Panc1 (cell line): ENCODE results near the gene AATK.

Experiments
- POLR2AphosphoS5 ChIP-seq: IDR thresholded peaks from 2 replicates; pipeline ENCODE4 v1.6.1; 2012; ENCODE audit warnings: mild to moderate bottlenecking, low read depth, low read length, moderate library complexity
- SIN3A ChIP-seq: IDR thresholded peaks from 2 replicates; pipeline ENCODE4 v1.6.1; 2012; ENCODE audit warnings: low read depth, mild to moderate bottlenecking, low read length, moderate library complexity, borderline replicate concordance; ENCODE audit not compliant: insufficient read depth
- TF ChIP-seq, protein P1 (sequence below): fragments of 450-650 bp; IDR thresholded peaks from 2 replicates; pipeline ENCODE4 v1.5.1; 2017; ENCODE audit warnings: mild to moderate bottlenecking
- TF ChIP-seq, protein P2 (sequence below), 2 experiments: IDR thresholded peaks; 2 replicates each; pipeline ENCODE4 v1.6.1; 2011 to 2012; ENCODE audit warnings: low read depth in 2 of 2, control low read depth in 1 of 2, low read length in 1 of 2, mild to moderate bottlenecking in 1 of 2, moderate library complexity in 1 of 2; ENCODE audit not compliant: insufficient read depth in 1 of 2

DNA sequence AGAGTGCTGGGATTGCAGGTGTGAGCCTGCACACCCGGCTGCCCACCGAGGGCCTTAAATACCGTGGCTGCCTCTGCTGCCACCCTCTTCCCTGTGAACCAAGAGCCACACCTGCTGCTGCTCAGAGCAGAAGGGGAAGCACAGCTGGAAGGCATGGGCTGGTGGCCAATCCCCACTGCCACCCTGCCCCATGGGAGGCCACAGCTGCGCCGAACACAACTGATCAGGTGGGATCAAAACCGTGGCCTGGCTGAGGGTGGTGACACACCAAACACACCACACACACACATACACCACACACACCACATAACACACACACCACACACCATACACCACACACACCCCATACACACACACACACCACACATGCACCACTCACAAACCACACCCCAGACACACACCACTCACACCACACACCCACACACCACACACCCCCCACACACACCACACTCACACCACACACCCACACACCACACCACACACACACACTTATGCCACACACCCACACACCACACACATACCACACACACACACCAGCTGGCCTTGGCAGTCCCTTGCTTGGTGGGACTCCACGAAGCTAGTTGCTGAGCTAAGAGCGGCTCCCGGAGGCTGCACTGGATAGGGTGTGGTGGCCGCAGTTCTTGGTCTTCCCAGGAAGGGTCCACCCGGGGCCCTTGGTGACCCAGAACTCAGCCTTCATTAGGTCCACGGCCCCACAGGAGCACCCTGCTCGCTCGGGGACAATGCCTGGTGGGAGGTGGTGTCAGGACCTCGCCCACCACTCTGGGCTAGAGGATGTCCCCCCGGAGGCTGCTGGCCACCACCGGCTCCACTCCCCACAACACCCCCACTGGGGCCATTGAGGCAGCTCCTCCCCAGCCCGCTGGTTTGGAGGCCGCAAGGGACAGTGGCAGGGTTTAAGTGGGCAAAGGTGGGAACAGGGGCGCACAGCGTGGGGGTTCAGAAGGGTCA is 41.9 kb upstream of the AATK start:
- TF ChIP-seq, protein P1, sequence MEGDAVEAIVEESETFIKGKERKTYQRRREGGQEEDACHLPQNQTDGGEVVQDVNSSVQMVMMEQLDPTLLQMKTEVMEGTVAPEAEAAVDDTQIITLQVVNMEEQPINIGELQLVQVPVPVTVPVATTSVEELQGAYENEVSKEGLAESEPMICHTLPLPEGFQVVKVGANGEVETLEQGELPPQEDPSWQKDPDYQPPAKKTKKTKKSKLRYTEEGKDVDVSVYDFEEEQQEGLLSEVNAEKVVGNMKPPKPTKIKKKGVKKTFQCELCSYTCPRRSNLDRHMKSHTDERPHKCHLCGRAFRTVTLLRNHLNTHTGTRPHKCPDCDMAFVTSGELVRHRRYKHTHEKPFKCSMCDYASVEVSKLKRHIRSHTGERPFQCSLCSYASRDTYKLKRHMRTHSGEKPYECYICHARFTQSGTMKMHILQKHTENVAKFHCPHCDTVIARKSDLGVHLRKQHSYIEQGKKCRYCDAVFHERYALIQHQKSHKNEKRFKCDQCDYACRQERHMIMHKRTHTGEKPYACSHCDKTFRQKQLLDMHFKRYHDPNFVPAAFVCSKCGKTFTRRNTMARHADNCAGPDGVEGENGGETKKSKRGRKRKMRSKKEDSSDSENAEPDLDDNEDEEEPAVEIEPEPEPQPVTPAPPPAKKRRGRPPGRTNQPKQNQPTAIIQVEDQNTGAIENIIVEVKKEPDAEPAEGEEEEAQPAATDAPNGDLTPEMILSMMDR, result no peak
- TF ChIP-seq POLR2AphosphoS5 (no peak), SIN3A (no peak)
- TF ChIP-seq, protein P2, sequence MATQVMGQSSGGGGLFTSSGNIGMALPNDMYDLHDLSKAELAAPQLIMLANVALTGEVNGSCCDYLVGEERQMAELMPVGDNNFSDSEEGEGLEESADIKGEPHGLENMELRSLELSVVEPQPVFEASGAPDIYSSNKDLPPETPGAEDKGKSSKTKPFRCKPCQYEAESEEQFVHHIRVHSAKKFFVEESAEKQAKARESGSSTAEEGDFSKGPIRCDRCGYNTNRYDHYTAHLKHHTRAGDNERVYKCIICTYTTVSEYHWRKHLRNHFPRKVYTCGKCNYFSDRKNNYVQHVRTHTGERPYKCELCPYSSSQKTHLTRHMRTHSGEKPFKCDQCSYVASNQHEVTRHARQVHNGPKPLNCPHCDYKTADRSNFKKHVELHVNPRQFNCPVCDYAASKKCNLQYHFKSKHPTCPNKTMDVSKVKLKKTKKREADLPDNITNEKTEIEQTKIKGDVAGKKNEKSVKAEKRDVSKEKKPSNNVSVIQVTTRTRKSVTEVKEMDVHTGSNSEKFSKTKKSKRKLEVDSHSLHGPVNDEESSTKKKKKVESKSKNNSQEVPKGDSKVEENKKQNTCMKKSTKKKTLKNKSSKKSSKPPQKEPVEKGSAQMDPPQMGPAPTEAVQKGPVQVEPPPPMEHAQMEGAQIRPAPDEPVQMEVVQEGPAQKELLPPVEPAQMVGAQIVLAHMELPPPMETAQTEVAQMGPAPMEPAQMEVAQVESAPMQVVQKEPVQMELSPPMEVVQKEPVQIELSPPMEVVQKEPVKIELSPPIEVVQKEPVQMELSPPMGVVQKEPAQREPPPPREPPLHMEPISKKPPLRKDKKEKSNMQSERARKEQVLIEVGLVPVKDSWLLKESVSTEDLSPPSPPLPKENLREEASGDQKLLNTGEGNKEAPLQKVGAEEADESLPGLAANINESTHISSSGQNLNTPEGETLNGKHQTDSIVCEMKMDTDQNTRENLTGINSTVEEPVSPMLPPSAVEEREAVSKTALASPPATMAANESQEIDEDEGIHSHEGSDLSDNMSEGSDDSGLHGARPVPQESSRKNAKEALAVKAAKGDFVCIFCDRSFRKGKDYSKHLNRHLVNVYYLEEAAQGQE (IDR thresholded peaks at IDR 0.05; ENCODE audit: insufficient read depth in 1 of 2, low read depth in 2 of 2, low read length in 1 of 2), result no peak
